HCT116 (cell line): ENCODE results near the gene ACSM6. TPM values are rescaled to one million over a fixed set of nuclear protein-coding genes. Genes with fewer than 3 reads are reported as not detected.

Source experiments
- ATAC-seq: fragments of 200-7000 bp; cut with Tn5 transposase; 2 replicates; pipeline ENCODE4 v1.9.1; 2020; ENCODE audit warnings: mild to moderate bottlenecking, moderate library complexity
- BruUV-seq: library from RNA; stranded (reverse); fragments of 400-500 nt; replicated peaks from 2 replicates; lab custom pipeline; 2021; lab: Mats Ljungman, UMichigan
- CTCF ChIA-PET: fragments of 300-600 bp; sonication (Branson Sonifier 250); formaldehyde crosslinking; loops from one replicate; lab custom pipeline; 2021; ENCODE audit warnings: antibody characterized with exemption; lab: Charles Lee
- POLR2A ChIA-PET: fragments of 300-600, 350-600 bp; sonication (Branson Sonifier 250); formaldehyde crosslinking; loops from one replicate; lab custom pipeline; 2021; ENCODE audit warnings: antibody characterized with exemption; lab: Charles Lee
- RAD21 ChIA-PET, 2 experiments: fragments of 300-600 bp; sonication (Branson Sonifier 250); formaldehyde crosslinking; loops; one replicate each; lab custom pipeline; 2023; ENCODE audit warnings: low total read pairs in 2 of 2; ENCODE audit not compliant: uncharacterized antibody in 2 of 2, unreplicated experiment in 2 of 2, low non-redundant PET in 1 of 2; lab: Charles Lee
- DNase-seq: peaks from one replicate; pipeline ENCODE4 v3.0.0-alpha.2; 2010; ENCODE audit warnings: low read depth, low spot score
- H2AFZ ChIP-seq: fragments of 200-600 bp; shearing (Covaris generic), sonication (generic); 2 replicates; pipeline ENCODE4 v1.6.1; 2017; ENCODE audit warnings: low read depth, mixed run types, mixed read lengths, antibody characterized with exemption, low read length; ENCODE audit not compliant: poor library complexity, severe bottlenecking
- H3K27ac ChIP-seq: 2 replicates; pipeline ENCODE4 v1.5.1; 2012; ENCODE audit warnings: low read depth, low read length
- H3K27me3 ChIP-seq: fragments of 200-600 bp; sonication (generic); 2 replicates; pipeline ENCODE4 v1.6.1; 2016; ENCODE audit warnings: mixed run types, low read length, mixed read lengths; ENCODE audit not compliant: insufficient read depth
- H3K36me3 ChIP-seq, 2 experiments: fragments of 200-500 bp in 1 of 2; fragments of 200-600 bp in 1 of 2; sonication (Bioruptor generic) in 1 of 2; sonication (generic) in 1 of 2; 2 replicates each; pipeline versions ENCODE4 v1.5.1 to v1.6.1; 2014 to 2016; ENCODE audit warnings: low read length in 2 of 2, inconsistent platforms in 1 of 2, mixed read lengths in 1 of 2, mixed run types in 1 of 2; ENCODE audit not compliant: insufficient read depth in 2 of 2, control insufficient read depth in 1 of 2
- H3K4me1 ChIP-seq, 2 experiments: fragments of 200-600 bp in 1 of 2; sonication (generic) in 1 of 2; 2 replicates each; pipeline versions ENCODE4 v1.5.1 to v1.6.1; 2012 to 2017; ENCODE audit warnings: low read length in 2 of 2, inconsistent platforms in 1 of 2, mild to moderate bottlenecking in 1 of 2, mixed read lengths in 1 of 2, mixed run types in 1 of 2, moderate library complexity in 1 of 2; ENCODE audit not compliant: insufficient read depth in 2 of 2, control insufficient read depth in 1 of 2
- H3K4me2 ChIP-seq: fragments of 200-600 bp; sonication (generic); 2 replicates; pipeline ENCODE4 v1.6.1; 2017; ENCODE audit warnings: mixed run types, low read length, mixed read lengths
- H3K4me3 ChIP-seq, 2 experiments: fragments of 200-600 bp in 1 of 2; sonication (generic) in 1 of 2; replicated peaks in 1 of 2; 2 replicates each; pipeline ENCODE4 v1.5.1; 2011 to 2016; ENCODE audit warnings: low read length in 2 of 2, control low read depth in 1 of 2, low read depth in 1 of 2, mild to moderate bottlenecking in 1 of 2, mixed read lengths in 1 of 2, mixed run types in 1 of 2
- H3K79me2 ChIP-seq: fragments of 200-600 bp; sonication (generic); 2 replicates; pipeline ENCODE4 v1.6.1; 2017; ENCODE audit warnings: mild to moderate bottlenecking, mixed run types, low read length, moderate library complexity, mixed read lengths; ENCODE audit not compliant: insufficient read depth
- H3K9ac ChIP-seq: fragments of 200-600 bp; sonication (generic); 2 replicates; pipeline ENCODE4 v1.6.1; 2016; ENCODE audit warnings: low read length, mixed read lengths
- H3K9me2 ChIP-seq: fragments of 200-600 bp; sonication (generic), shearing (Covaris generic); 2 replicates; pipeline ENCODE4 v1.6.1; 2017; ENCODE audit warnings: mixed run types, mild to moderate bottlenecking, moderate library complexity; ENCODE audit not compliant: insufficient read depth
- H3K9me3 ChIP-seq, 2 experiments: fragments of 200-500 bp in 1 of 2; fragments of 200-600 bp in 1 of 2; sonication (Bioruptor generic) in 1 of 2; sonication (generic) in 1 of 2; 2 replicates each; pipeline ENCODE4 v1.6.1; 2014 to 2017; ENCODE audit warnings: low read length in 2 of 2, mixed read lengths in 2 of 2, inconsistent platforms in 1 of 2, low read depth in 1 of 2, mild to moderate bottlenecking in 1 of 2, mixed run types in 1 of 2, moderate library complexity in 1 of 2; ENCODE audit not compliant: control insufficient read depth in 1 of 2, insufficient read depth in 1 of 2
- H4K20me1 ChIP-seq: fragments of 200-600 bp; sonication (generic), shearing (Covaris generic); 2 replicates; pipeline ENCODE4 v1.6.1; 2017; ENCODE audit warnings: mixed run types, mild to moderate bottlenecking, moderate library complexity; ENCODE audit not compliant: insufficient read depth
- CEBPB ChIP-seq: IDR thresholded peaks from 2 replicates; pipeline ENCODE4 v1.6.1; 2012; ENCODE audit warnings: low read depth
- EGR1 ChIP-seq: IDR thresholded peaks from 2 replicates; pipeline ENCODE4 v1.6.1; 2012; ENCODE audit warnings: low read depth
- ELF1 ChIP-seq: IDR thresholded peaks from 2 replicates; pipeline ENCODE4 v1.6.1; 2012; ENCODE audit warnings: low read depth, borderline replicate concordance
- EZH2 ChIP-seq: fragments of 200-600 bp; sonication (generic); IDR thresholded peaks from 2 replicates; pipeline ENCODE4 v1.6.1; 2017; ENCODE audit warnings: antibody characterized with exemption, mixed run types
- FOSL1 ChIP-seq: IDR thresholded peaks from 2 replicates; pipeline ENCODE4 v1.6.1; 2012; ENCODE audit warnings: low read depth
- JUND ChIP-seq: IDR thresholded peaks from 2 replicates; pipeline ENCODE4 v1.6.1; 2012
- POLR2A ChIP-seq: IDR thresholded peaks from 2 replicates; pipeline ENCODE4 v1.7.0; 2011; ENCODE audit warnings: borderline replicate concordance; ENCODE audit not compliant: insufficient read depth, insufficient read length; ENCODE audit errors: extremely low read depth
- POLR2AphosphoS5 ChIP-seq: IDR thresholded peaks from 2 replicates; pipeline ENCODE4 v1.6.1; 2011; ENCODE audit warnings: mild to moderate bottlenecking, low read depth, low read length, moderate library complexity
- RAD21 ChIP-seq: IDR thresholded peaks from 2 replicates; pipeline ENCODE4 v1.6.1; 2012; ENCODE audit warnings: low read depth, mild to moderate bottlenecking
- SIN3A ChIP-seq: IDR thresholded peaks from 2 replicates; pipeline ENCODE4 v1.6.1; 2012; ENCODE audit warnings: low read depth
- SP1 ChIP-seq: IDR thresholded peaks from 2 replicates; pipeline ENCODE4 v1.6.1; 2012; ENCODE audit warnings: low read depth
- SRF ChIP-seq: IDR thresholded peaks from 2 replicates; pipeline ENCODE4 v1.6.1; 2012; ENCODE audit warnings: low read depth
- TCF7L2 ChIP-seq: IDR thresholded peaks from 2 replicates; pipeline ENCODE4 v1.7.0; 2011; ENCODE audit warnings: borderline replicate concordance, inconsistent platforms; ENCODE audit not compliant: insufficient read depth, insufficient read length; ENCODE audit errors: extremely low read depth
- ZBTB33 ChIP-seq: IDR thresholded peaks from 2 replicates; pipeline ENCODE4 v1.6.1; 2011; ENCODE audit warnings: mild to moderate bottlenecking, low read length, moderate library complexity; ENCODE audit not compliant: insufficient replicate concordance; ENCODE audit errors: extremely low read depth
- intact Hi-C: fragments of 100-400 bp; cut with micrococcal nuclease; formaldehyde crosslinking; loops from 2 replicates; pipeline ENCODE4 v1.10.0; 2022
- total RNA-seq: library from RNA; stranded (reverse); gene quantifications from one replicate; pipeline ENCODE4 v1.2.1, GENCODE V29; 2021; ENCODE audit not compliant: unreplicated experiment
- TF ChIP-seq, protein P1 (sequence below): IDR thresholded peaks from 2 replicates; pipeline ENCODE4 v1.6.1; 2012
- TF ChIP-seq, protein P2 (sequence below): IDR thresholded peaks from 2 replicates; pipeline ENCODE4 v1.6.1; 2012; ENCODE audit warnings: low read depth

ACSM6 gene
- total RNA-seq, 1 experiment from 2014 or later, result not detected

GRCh38 chr10:95235676-95236067 is 41.6 kb downstream of the ACSM6 start:
- DNase-seq (no peak), ATAC-seq (peak; percentile 43)
- no peaks in the 10 kb centered on the region for H3K9me3 ChIP-seq
- H3K9ac ChIP-seq, result peak overlapping the region; percentile 45
- H3K4me3 ChIP-seq, result peak overlapping the region in 1 of 2 experiments; percentile 20; a peak in 2 of 4 replicates
- BruUV-seq, result no TSS peak
- ChIA-PET CTCF (interaction anchor here (2.0 to 2.4 kb wide), 2 partner anchors 11 to 34 kb away, joined by 9 to 14 read pairs; no protein-coding TSS in a partner anchor), RAD21 (no interaction called here), POLR2A (no interaction called here)
- TF ChIP-seq ELF1 (no peak), ZBTB33 (no peak), FOSL1 (no peak), CEBPB (no peak), RAD21 (no peak), POLR2AphosphoS5 (no peak), POLR2A (no peak), JUND (no peak), EGR1 (no peak), SP1 (no peak), TCF7L2 (no peak), SRF (no peak), SIN3A (no peak), EZH2 (no peak)
- TF ChIP-seq, protein P1, sequence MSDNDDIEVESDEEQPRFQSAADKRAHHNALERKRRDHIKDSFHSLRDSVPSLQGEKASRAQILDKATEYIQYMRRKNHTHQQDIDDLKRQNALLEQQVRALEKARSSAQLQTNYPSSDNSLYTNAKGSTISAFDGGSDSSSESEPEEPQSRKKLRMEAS, result no peak
- TF ChIP-seq, protein P2, sequence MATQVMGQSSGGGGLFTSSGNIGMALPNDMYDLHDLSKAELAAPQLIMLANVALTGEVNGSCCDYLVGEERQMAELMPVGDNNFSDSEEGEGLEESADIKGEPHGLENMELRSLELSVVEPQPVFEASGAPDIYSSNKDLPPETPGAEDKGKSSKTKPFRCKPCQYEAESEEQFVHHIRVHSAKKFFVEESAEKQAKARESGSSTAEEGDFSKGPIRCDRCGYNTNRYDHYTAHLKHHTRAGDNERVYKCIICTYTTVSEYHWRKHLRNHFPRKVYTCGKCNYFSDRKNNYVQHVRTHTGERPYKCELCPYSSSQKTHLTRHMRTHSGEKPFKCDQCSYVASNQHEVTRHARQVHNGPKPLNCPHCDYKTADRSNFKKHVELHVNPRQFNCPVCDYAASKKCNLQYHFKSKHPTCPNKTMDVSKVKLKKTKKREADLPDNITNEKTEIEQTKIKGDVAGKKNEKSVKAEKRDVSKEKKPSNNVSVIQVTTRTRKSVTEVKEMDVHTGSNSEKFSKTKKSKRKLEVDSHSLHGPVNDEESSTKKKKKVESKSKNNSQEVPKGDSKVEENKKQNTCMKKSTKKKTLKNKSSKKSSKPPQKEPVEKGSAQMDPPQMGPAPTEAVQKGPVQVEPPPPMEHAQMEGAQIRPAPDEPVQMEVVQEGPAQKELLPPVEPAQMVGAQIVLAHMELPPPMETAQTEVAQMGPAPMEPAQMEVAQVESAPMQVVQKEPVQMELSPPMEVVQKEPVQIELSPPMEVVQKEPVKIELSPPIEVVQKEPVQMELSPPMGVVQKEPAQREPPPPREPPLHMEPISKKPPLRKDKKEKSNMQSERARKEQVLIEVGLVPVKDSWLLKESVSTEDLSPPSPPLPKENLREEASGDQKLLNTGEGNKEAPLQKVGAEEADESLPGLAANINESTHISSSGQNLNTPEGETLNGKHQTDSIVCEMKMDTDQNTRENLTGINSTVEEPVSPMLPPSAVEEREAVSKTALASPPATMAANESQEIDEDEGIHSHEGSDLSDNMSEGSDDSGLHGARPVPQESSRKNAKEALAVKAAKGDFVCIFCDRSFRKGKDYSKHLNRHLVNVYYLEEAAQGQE, result no peak
- H2AFZ ChIP-seq, result no peak overlapping the region
- peak overlapping the region; percentile 74 for H3K4me2 ChIP-seq
- no peaks in the 10 kb centered on the region for H4K20me1 ChIP-seq
- peaks cover 0 to 4% of the 10 kb centered on the region in 2 experiments; a peak in 1 of 4 replicates for H3K36me3 ChIP-seq
- intact Hi-C loops, result no loop called here
- no peaks in the 10 kb centered on the region for H3K79me2 ChIP-seq
- H3K27ac ChIP-seq, result peak overlapping the region; percentile 68; the same call in 1 of the 2 replicates
- H3K9me2 ChIP-seq, result no peaks in the 10 kb centered on the region
- H3K4me1 ChIP-seq, result peaks cover 30 to 42% of the 10 kb centered on the region in 2 experiments
- no peaks in the 10 kb centered on the region for H3K27me3 ChIP-seq
